BLaER1 (cell line): ENCODE data around the gene TJP2.

ENCODE experiments used
- H3K27ac ChIP-seq: shearing (Covaris generic); formaldehyde crosslinking; 2 replicates; pipeline ENCODE4 v1.8.1; 2022
- H3K27me3 ChIP-seq: shearing (Covaris generic); formaldehyde crosslinking; 2 replicates; pipeline ENCODE4 v1.8.1; 2022
- H3K36me3 ChIP-seq: shearing (Covaris generic); formaldehyde crosslinking; 2 replicates; pipeline ENCODE4 v1.8.1; 2022
- H3K4me1 ChIP-seq: shearing (Covaris generic); formaldehyde crosslinking; 2 replicates; pipeline ENCODE4 v1.8.1; 2022
- H3K4me2 ChIP-seq: shearing (Covaris generic); formaldehyde crosslinking; 2 replicates; pipeline ENCODE4 v1.8.1; 2022
- H3K4me3 ChIP-seq: shearing (Covaris generic); formaldehyde crosslinking; 2 replicates; pipeline ENCODE4 v1.8.1; 2022
- H3K9ac ChIP-seq: shearing (Covaris generic); formaldehyde crosslinking; 2 replicates; pipeline ENCODE4 v1.8.1; 2022
- H3K9me3 ChIP-seq: shearing (Covaris generic); formaldehyde crosslinking; 2 replicates; pipeline ENCODE4 v1.8.1; 2022
- H4K20me1 ChIP-seq: shearing (Covaris generic); formaldehyde crosslinking; 2 replicates; pipeline ENCODE4 v1.8.1; 2022
- Cebpa-rat ChIP-seq: shearing (Covaris generic); IDR thresholded peaks from 2 replicates; pipeline ENCODE4 v1.8.1; 2022

Gene TJP2

GRCh38 chr9:69246629-69247028 is 72.6 kb downstream of the TJP2 start:
- Histone ChIP-seq H3K4me2 (no peak overlapping the region), H3K9ac (no peak overlapping the region), H3K9me3 (no peaks in the 10 kb centered on the region), H3K27me3 (no peaks in the 10 kb centered on the region), H3K27ac (no peak overlapping the region), H3K4me1 (no peaks in the 10 kb centered on the region), H4K20me1 (no peaks in the 10 kb centered on the region), H3K4me3 (no peak overlapping the region), H3K36me3 (peaks cover 42% of the 10 kb centered on the region)
- TF ChIP-seq Cebpa-rat: no peak

- peaks cover 54% of the 10 kb centered on the region for H3K36me3 ChIP-seq
- H3K4me1 ChIP-seq: no peaks in the 10 kb centered on the region
- TF ChIP-seq Cebpa-rat: no peak
- H3K9me3 ChIP-seq: no peaks in the 10 kb centered on the region
- H3K9ac ChIP-seq: no peak overlapping the region
- H3K4me3 ChIP-seq: no peak overlapping the region
- H4K20me1 ChIP-seq: no peaks in the 10 kb centered on the region
- H3K27me3 ChIP-seq: no peaks in the 10 kb centered on the region
- H3K4me2 ChIP-seq: no peak overlapping the region
- no peak overlapping the region for H3K27ac ChIP-seq
These were observed 73.9 kb downstream of the TJP2 start for GRCh38 chr9:69248005-69248404.

GRCh38 chr9:69249337-69249736 is 75.3 kb downstream of the TJP2 start:
- H3K27me3 ChIP-seq: no peaks in the 10 kb centered on the region
- H3K4me2 ChIP-seq: no peak overlapping the region
- H3K36me3 ChIP-seq: peaks cover 66% of the 10 kb centered on the region
- no peak overlapping the region for H3K4me3 ChIP-seq
- no peaks in the 10 kb centered on the region for H4K20me1 ChIP-seq
- no peaks in the 10 kb centered on the region for H3K4me1 ChIP-seq
- H3K9ac ChIP-seq: no peak overlapping the region
- TF ChIP-seq Cebpa-rat: no peak
- H3K9me3 ChIP-seq: no peaks in the 10 kb centered on the region
- no peak overlapping the region for H3K27ac ChIP-seq

GRCh38 chr9:69250681-69251080 is 76.6 kb downstream of the TJP2 start:
- H3K4me1 ChIP-seq: no peaks in the 10 kb centered on the region
- H3K4me3 ChIP-seq: no peak overlapping the region
- no peaks in the 10 kb centered on the region for H4K20me1 ChIP-seq
- no peaks in the 10 kb centered on the region for H3K9me3 ChIP-seq
- no peak overlapping the region for H3K27ac ChIP-seq
- H3K9ac ChIP-seq: no peak overlapping the region
- TF ChIP-seq Cebpa-rat: no peak
- no peaks in the 10 kb centered on the region for H3K27me3 ChIP-seq
- no peak overlapping the region for H3K4me2 ChIP-seq
- peaks cover 68% of the 10 kb centered on the region for H3K36me3 ChIP-seq

- Histone ChIP-seq H3K27ac (no peak overlapping the region), H3K36me3 (peaks cover 58% of the 10 kb centered on the region), H4K20me1 (no peaks in the 10 kb centered on the region), H3K4me2 (no peak overlapping the region), H3K27me3 (no peaks in the 10 kb centered on the region), H3K4me3 (no peak overlapping the region), H3K9ac (no peak overlapping the region), H3K9me3 (no peaks in the 10 kb centered on the region), H3K4me1 (no peaks in the 10 kb centered on the region)
- TF ChIP-seq Cebpa-rat: no peak
These were observed 78.4 kb downstream of the TJP2 start for GRCh38 chr9:69252436-69252835.

- Histone ChIP-seq H3K4me2 (no peak overlapping the region), H3K4me3 (no peak overlapping the region), H4K20me1 (no peaks in the 10 kb centered on the region), H3K36me3 (peaks cover 52% of the 10 kb centered on the region), H3K9ac (no peak overlapping the region), H3K9me3 (no peaks in the 10 kb centered on the region), H3K27ac (no peak overlapping the region), H3K4me1 (no peaks in the 10 kb centered on the region), H3K27me3 (no peaks in the 10 kb centered on the region)
- TF ChIP-seq Cebpa-rat: no peak
These were observed 79.0 kb downstream of the TJP2 start for GRCh38 chr9:69253057-69253456.

- H3K9me3 ChIP-seq: no peaks in the 10 kb centered on the region
- no peak overlapping the region for H3K4me3 ChIP-seq
- H3K4me2 ChIP-seq: no peak overlapping the region
- no peaks in the 10 kb centered on the region for H3K27me3 ChIP-seq
- H3K27ac ChIP-seq: no peak overlapping the region
- peaks cover 44% of the 10 kb centered on the region for H3K36me3 ChIP-seq
- no peaks in the 10 kb centered on the region for H3K4me1 ChIP-seq
- H3K9ac ChIP-seq: no peak overlapping the region
- TF ChIP-seq Cebpa-rat: no peak
- no peaks in the 10 kb centered on the region for H4K20me1 ChIP-seq
These were observed 80.1 kb downstream of the TJP2 start for GRCh38 chr9:69254223-69254622.

GRCh38 chr9:69255591-69255990 is 81.5 kb downstream of the TJP2 start:
- H3K4me2 ChIP-seq: no peak overlapping the region
- no peak overlapping the region for H3K9ac ChIP-seq
- H3K9me3 ChIP-seq: no peaks in the 10 kb centered on the region
- H4K20me1 ChIP-seq: no peaks in the 10 kb centered on the region
- no peak for TF ChIP-seq Cebpa-rat
- H3K36me3 ChIP-seq: peaks cover 35% of the 10 kb centered on the region
- H3K4me3 ChIP-seq: no peak overlapping the region
- H3K4me1 ChIP-seq: no peaks in the 10 kb centered on the region
- H3K27ac ChIP-seq: no peak overlapping the region
- no peaks in the 10 kb centered on the region for H3K27me3 ChIP-seq

GRCh38 chr9:69258551-69258950 is 84.5 kb downstream of the TJP2 start:
- Histone ChIP-seq H3K4me3 (no peak overlapping the region), H3K9me3 (no peaks in the 10 kb centered on the region), H3K27me3 (no peaks in the 10 kb centered on the region), H3K36me3 (peaks cover 10% of the 10 kb centered on the region), H4K20me1 (no peaks in the 10 kb centered on the region), H3K27ac (no peak overlapping the region), H3K4me2 (no peak overlapping the region), H3K4me1 (no peaks in the 10 kb centered on the region), H3K9ac (no peak overlapping the region)
- no peak for TF ChIP-seq Cebpa-rat

GRCh38 chr9:69260161-69260560 is 86.1 kb downstream of the TJP2 start:
- Histone ChIP-seq H3K27ac (no peak overlapping the region), H3K9ac (no peak overlapping the region), H4K20me1 (no peaks in the 10 kb centered on the region), H3K27me3 (no peaks in the 10 kb centered on the region), H3K4me2 (no peak overlapping the region), H3K4me1 (no peaks in the 10 kb centered on the region), H3K36me3 (no peaks in the 10 kb centered on the region), H3K9me3 (no peaks in the 10 kb centered on the region), H3K4me3 (no peak overlapping the region)
- no peak for TF ChIP-seq Cebpa-rat

- no peak for TF ChIP-seq Cebpa-rat
- Histone ChIP-seq H3K27me3 (no peaks in the 10 kb centered on the region), H3K36me3 (no peaks in the 10 kb centered on the region), H4K20me1 (no peaks in the 10 kb centered on the region), H3K27ac (no peak overlapping the region), H3K9ac (no peak overlapping the region), H3K4me2 (no peak overlapping the region), H3K9me3 (no peaks in the 10 kb centered on the region), H3K4me3 (no peak overlapping the region), H3K4me1 (no peaks in the 10 kb centered on the region)
These were observed 87.6 kb downstream of the TJP2 start for GRCh38 chr9:69261636-69262035.
